ENCODE measurements around the gene TRPM1. TPM values are rescaled to one million over a fixed set of nuclear protein-coding genes. Genes with fewer than 3 reads are reported as not detected.

Gene TRPM1
- polyA plus RNA-seq, 2 of the 4 experiments (the other 2 are of a cell fraction): not detected

DNA sequence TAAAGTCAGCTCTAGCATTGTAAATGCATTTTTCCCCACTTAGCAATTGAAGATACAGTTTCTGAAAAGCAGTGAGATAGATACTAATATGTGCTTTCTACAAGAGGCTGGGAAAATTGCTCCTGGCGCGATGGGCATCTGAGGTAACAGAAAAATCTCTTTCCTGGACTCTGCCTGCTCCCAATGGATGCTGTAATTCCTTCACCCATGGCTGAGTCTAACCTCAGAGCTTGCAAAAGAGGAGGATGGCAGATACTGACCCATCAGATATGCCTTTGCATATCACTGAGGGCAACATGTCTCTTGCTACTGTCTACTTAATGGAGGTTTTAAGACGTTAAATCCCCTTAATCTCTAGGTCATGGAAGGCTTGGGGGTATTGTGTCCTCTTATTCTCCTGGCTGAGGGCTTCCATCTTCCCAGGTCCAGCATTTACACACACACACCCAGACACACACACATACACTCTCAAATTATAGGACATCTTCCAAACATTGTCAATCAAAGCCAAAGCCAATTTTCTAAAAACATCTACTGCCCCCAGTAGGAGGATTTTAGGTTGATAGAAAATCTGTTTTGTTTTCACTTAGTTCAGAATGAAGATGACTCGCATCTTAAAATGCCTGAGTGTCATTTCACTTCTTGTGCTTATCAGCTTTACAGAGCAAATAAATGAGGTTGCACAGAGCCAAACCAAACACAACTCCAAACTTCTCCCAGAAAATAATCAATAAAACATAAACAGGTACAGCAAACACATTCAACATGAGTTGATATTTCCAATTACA, 2.4 kb downstream of the TRPM1 start:
- ATAC-seq: peak in 1 of 2 experiments; percentile 13; a peak in 3 of 6 replicates
- CTCF ChIA-PET: interaction anchor here (1.5 to 2.7 kb wide), 2 partner anchors 12 to 31 kb away, joined by 3 to 11 read pairs; no protein-coding TSS in a partner anchor

DNA sequence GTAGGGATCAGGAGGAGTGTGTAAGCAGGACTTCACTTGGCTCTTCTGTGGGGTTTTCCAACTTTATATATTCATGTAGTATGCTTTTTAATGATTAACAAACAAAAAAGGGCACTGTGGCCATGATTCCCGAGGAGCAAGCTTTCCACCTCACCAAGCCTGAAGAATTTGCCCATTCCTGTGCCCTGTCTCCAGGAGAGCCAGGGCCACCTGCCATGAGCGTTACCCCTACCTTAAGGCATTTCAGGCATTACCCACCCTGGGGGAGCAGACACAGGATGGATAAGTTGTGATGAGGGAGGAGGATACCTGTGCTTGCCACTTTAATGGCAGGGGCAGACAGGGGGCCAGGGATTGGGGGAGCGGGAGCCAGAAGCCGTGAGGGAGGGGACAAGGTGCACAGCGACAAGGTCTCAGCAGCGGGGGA, 3.0 kb downstream of the TRPM1 start:
- no peak for TF ChIP-seq HOXB13 (CRISPR knock-in tag; IDR thresholded peaks at IDR 0.05; ENCODE audit: low read depth)
- TF ChIP-seq CBX8 (IDR thresholded peaks at IDR 0.05): no peak
- no peak for TF ChIP-seq EHF (CRISPR knock-in tag; IDR thresholded peaks at IDR 0.05)
- TF ChIP-seq, protein P1, sequence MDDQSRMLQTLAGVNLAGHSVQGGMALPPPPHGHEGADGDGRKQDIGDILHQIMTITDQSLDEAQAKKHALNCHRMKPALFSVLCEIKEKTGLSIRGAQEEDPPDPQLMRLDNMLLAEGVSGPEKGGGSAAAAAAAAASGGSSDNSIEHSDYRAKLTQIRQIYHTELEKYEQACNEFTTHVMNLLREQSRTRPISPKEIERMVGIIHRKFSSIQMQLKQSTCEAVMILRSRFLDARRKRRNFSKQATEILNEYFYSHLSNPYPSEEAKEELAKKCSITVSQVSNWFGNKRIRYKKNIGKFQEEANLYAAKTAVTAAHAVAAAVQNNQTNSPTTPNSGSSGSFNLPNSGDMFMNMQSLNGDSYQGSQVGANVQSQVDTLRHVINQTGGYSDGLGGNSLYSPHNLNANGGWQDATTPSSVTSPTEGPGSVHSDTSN (IDR thresholded peaks at IDR 0.05): no peak
- no peak for TF ChIP-seq RARB (CRISPR knock-in tag; IDR thresholded peaks at IDR 0.05)
- TF ChIP-seq CHD2 (IDR thresholded peaks at IDR 0.05; ENCODE audit: low read length, partially characterized antibody): no peak
- no peak for TF ChIP-seq ZC3H11A (IDR thresholded peaks at IDR 0.05)
- no peak for TF ChIP-seq RAD21 (conservative IDR thresholded peaks at IDR 0.05 in 1 of 2, IDR thresholded peaks at IDR 0.05 in 1 of 2)
- no peak for TF ChIP-seq CHD4 (IDR thresholded peaks at IDR 0.05; ENCODE audit: borderline replicate concordance)
- no peak for TF ChIP-seq RNF2 (IDR thresholded peaks at IDR 0.05; ENCODE audit: borderline replicate concordance, low read depth)
- WGBS (ENCODE audit: missing lambda C conversion rate): 72% methylated on average over 6 of the region's 6 CpGs
- no peak for FAIRE-seq
- H3K4me1 ChIP-seq: peaks cover 15% of the 10 kb centered on the region; the same call in 2 of the 3 replicates
- ATAC-seq: no peak
- H3K4me2 ChIP-seq: no peak overlapping the region
- H3K9me3 ChIP-seq: no peaks in the 10 kb centered on the region
- H3K27ac ChIP-seq: no peak overlapping the region
- no peak overlapping the region for H3K4me3 ChIP-seq
- POLR2A ChIA-PET: no interaction called here
- DNase-seq (ENCODE audit: low read depth in 1 of 2, low spot score in 1 of 2): no peak
- CTCF ChIA-PET: interaction anchor here (1.5 to 2.7 kb wide), 2 partner anchors 13 to 31 kb away, joined by 3 to 11 read pairs; no protein-coding TSS in a partner anchor

More for the DNA sequence above, 2.4 kb downstream of the TRPM1 start:
- peaks cover 15% of the 10 kb centered on the region; the same call in 2 of the 3 replicates for H3K4me1 ChIP-seq
- WGBS (ENCODE audit: missing lambda C conversion rate): 57% methylated on average over 4 of the region's 4 CpGs
- FAIRE-seq (peak; percentile 86), DNase-seq (ENCODE audit: low read depth in 1 of 2, low spot score in 1 of 2) (no peak)
- TF ChIP-seq CHD2 (IDR thresholded peaks at IDR 0.05; ENCODE audit: low read length, partially characterized antibody) (no peak), FOSB (CRISPR knock-in tag; IDR thresholded peaks at IDR 0.05) (no peak), RAD21 (conservative IDR thresholded peaks at IDR 0.05 in 1 of 2, IDR thresholded peaks at IDR 0.05 in 1 of 2) (peak; percentile 24 to 33; a peak in 4 of 5 replicates), ZC3H11A (IDR thresholded peaks at IDR 0.05) (no peak), HOXA7 (CRISPR knock-in tag; IDR thresholded peaks at IDR 0.05) (no peak)
- TF ChIP-seq, protein P2, sequence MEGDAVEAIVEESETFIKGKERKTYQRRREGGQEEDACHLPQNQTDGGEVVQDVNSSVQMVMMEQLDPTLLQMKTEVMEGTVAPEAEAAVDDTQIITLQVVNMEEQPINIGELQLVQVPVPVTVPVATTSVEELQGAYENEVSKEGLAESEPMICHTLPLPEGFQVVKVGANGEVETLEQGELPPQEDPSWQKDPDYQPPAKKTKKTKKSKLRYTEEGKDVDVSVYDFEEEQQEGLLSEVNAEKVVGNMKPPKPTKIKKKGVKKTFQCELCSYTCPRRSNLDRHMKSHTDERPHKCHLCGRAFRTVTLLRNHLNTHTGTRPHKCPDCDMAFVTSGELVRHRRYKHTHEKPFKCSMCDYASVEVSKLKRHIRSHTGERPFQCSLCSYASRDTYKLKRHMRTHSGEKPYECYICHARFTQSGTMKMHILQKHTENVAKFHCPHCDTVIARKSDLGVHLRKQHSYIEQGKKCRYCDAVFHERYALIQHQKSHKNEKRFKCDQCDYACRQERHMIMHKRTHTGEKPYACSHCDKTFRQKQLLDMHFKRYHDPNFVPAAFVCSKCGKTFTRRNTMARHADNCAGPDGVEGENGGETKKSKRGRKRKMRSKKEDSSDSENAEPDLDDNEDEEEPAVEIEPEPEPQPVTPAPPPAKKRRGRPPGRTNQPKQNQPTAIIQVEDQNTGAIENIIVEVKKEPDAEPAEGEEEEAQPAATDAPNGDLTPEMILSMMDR (IDR thresholded peaks at IDR 0.05): 0 out of 3 replicates have a peak, but pooled peaks have one; percentile 13
- TF ChIP-seq, protein P1 (IDR thresholded peaks at IDR 0.05): no peak
- POLR2A ChIA-PET: no interaction called here
- H3K4me2 ChIP-seq: 0 out of 3 replicates have a peak overlapping the region, but pooled peaks have one; percentile 7
- no peaks in the 10 kb centered on the region for H3K9me3 ChIP-seq
- H3K27ac ChIP-seq: no peak overlapping the region
- no peak overlapping the region for H3K4me3 ChIP-seq

DNA sequence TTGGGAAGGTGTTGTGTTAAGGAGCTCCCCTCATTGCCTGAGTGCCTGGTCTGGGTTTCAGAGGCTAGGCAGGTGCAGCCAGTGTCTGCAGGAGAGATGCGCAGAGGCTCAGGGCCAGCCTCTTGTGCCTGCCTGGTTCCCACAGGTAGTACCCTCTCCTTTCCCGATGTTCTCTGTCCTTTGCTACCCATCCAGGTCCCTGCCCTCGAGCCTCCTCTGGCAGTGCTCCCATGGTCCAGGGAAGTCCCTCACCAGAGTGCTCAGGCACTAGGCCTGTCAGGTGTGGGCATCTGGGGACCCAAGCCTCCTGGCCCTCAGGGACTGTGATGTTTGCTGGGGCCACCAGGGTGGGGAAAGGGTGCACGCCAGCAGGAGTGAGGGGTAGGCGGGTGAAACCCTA, 5.0 kb downstream of the TRPM1 start:
- peaks cover 33% of the 10 kb centered on the region for H3K4me1 ChIP-seq
- ChIA-PET CTCF (interaction anchor here (1.0 kb wide), 1 partner anchor 119 kb away, joined by 3 read pairs; no protein-coding TSS in a partner anchor), POLR2A (no interaction called here)
- TF ChIP-seq FOXS1 (CRISPR knock-in tag; IDR thresholded peaks at IDR 0.05): no peak
- TF ChIP-seq, protein P3, sequence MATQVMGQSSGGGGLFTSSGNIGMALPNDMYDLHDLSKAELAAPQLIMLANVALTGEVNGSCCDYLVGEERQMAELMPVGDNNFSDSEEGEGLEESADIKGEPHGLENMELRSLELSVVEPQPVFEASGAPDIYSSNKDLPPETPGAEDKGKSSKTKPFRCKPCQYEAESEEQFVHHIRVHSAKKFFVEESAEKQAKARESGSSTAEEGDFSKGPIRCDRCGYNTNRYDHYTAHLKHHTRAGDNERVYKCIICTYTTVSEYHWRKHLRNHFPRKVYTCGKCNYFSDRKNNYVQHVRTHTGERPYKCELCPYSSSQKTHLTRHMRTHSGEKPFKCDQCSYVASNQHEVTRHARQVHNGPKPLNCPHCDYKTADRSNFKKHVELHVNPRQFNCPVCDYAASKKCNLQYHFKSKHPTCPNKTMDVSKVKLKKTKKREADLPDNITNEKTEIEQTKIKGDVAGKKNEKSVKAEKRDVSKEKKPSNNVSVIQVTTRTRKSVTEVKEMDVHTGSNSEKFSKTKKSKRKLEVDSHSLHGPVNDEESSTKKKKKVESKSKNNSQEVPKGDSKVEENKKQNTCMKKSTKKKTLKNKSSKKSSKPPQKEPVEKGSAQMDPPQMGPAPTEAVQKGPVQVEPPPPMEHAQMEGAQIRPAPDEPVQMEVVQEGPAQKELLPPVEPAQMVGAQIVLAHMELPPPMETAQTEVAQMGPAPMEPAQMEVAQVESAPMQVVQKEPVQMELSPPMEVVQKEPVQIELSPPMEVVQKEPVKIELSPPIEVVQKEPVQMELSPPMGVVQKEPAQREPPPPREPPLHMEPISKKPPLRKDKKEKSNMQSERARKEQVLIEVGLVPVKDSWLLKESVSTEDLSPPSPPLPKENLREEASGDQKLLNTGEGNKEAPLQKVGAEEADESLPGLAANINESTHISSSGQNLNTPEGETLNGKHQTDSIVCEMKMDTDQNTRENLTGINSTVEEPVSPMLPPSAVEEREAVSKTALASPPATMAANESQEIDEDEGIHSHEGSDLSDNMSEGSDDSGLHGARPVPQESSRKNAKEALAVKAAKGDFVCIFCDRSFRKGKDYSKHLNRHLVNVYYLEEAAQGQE (IDR thresholded peaks at IDR 0.05): no peak
- no peak overlapping the region for H3K27ac ChIP-seq
- H3K4me3 ChIP-seq: no peak overlapping the region
- no peak for FAIRE-seq
- H3K4me2 ChIP-seq: no peak overlapping the region
- DNase-seq (ENCODE audit: low read depth in 1 of 2, low spot score in 1 of 2): no peak
- no peaks in the 10 kb centered on the region for H3K9me3 ChIP-seq
- no peak for ATAC-seq
- WGBS (ENCODE audit: missing lambda C conversion rate): 76% methylated on average over 5 of the region's 5 CpGs
